ENCODE data around the gene RBL2.

DNA sequence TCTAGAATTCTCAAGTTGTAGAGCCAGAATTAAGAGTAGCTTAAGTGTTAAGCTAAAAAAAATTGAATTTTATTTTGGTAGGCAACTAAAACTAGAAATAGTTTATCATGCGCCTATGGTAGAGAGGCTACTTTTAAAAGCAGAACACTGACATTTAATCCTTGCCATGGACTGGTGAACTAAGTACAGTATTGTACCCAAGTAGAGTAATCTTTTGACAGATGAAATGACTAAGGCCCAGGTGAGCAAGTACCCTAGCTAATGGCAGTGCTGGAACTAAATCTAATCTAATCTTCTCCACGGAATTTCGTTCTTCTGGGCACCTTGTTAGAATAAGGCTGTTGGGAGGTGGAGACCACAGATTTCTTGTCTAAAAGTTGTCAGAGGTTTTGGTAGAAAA lies 11.8 kb downstream of the RBL2 start:
- TF ChIP-seq, protein P1, sequence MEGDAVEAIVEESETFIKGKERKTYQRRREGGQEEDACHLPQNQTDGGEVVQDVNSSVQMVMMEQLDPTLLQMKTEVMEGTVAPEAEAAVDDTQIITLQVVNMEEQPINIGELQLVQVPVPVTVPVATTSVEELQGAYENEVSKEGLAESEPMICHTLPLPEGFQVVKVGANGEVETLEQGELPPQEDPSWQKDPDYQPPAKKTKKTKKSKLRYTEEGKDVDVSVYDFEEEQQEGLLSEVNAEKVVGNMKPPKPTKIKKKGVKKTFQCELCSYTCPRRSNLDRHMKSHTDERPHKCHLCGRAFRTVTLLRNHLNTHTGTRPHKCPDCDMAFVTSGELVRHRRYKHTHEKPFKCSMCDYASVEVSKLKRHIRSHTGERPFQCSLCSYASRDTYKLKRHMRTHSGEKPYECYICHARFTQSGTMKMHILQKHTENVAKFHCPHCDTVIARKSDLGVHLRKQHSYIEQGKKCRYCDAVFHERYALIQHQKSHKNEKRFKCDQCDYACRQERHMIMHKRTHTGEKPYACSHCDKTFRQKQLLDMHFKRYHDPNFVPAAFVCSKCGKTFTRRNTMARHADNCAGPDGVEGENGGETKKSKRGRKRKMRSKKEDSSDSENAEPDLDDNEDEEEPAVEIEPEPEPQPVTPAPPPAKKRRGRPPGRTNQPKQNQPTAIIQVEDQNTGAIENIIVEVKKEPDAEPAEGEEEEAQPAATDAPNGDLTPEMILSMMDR (IDR thresholded peaks at IDR 0.05) = no peak
- TF ChIP-seq POLR2AphosphoS5 (IDR thresholded peaks at IDR 0.05) = no peak
- no peak for TF ChIP-seq POLR2A (IDR thresholded peaks at IDR 0.05)
